HepG2 (cell line): ENCODE data around the gene TRIM28. TPM values are rescaled to one million over a fixed set of nuclear protein-coding genes. Genes with fewer than 3 reads are reported as not detected.

Source experiments
- CEBPG ChIP-seq: IDR thresholded peaks from 2 replicates; pipeline ENCODE4 v1.6.1; 2016
- HMG20B ChIP-seq: conservative IDR thresholded peaks from 2 replicates; pipeline ENCODE4 v1.6.1; 2016; ENCODE audit warnings: missing genetic modification reagents, missing compliant biosample characterization
- MEF2D ChIP-seq: sonication (generic); formaldehyde crosslinking; IDR thresholded peaks from 2 replicates; pipeline ENCODE4 v1.5.1; 2020; ENCODE audit warnings: mild to moderate bottlenecking, missing genetic modification reagents
- NFYC ChIP-seq: IDR thresholded peaks from 2 replicates; pipeline ENCODE4 v1.6.1; 2016; ENCODE audit warnings: missing genetic modification reagents, missing compliant biosample characterization
- SCMH1 ChIP-seq: sonication (generic); formaldehyde crosslinking; IDR thresholded peaks from 2 replicates; pipeline ENCODE4 v1.9.0; 2021; ENCODE audit warnings: missing genetic modification reagents, mild to moderate bottlenecking, borderline replicate concordance
- SNAPC4 ChIP-seq: sonication (generic); formaldehyde crosslinking; IDR thresholded peaks from 2 replicates; pipeline ENCODE4 v1.4.0; 2020; ENCODE audit warnings: mild to moderate bottlenecking, missing genetic modification reagents
- TERF1 ChIP-seq: sonication (generic); formaldehyde crosslinking; IDR thresholded peaks from 2 replicates; pipeline ENCODE4 v1.8.0; 2022; ENCODE audit warnings: mild to moderate bottlenecking, missing genetic modification reagents, moderate library complexity
- ZBTB7B ChIP-seq: sonication (generic); formaldehyde crosslinking; IDR thresholded peaks from 2 replicates; pipeline ENCODE4 v1.4.0; 2020; ENCODE audit warnings: missing genetic modification reagents
- ZFP37 ChIP-seq: sonication (generic); formaldehyde crosslinking; IDR thresholded peaks from 2 replicates; pipeline ENCODE4 v1.4.0; 2020; ENCODE audit warnings: missing genetic modification reagents, borderline replicate concordance
- ZNF101 ChIP-seq: sonication (generic); formaldehyde crosslinking; IDR thresholded peaks from 2 replicates; pipeline ENCODE4 v1.4.0; 2020; ENCODE audit warnings: mild to moderate bottlenecking, low read depth, missing genetic modification reagents, borderline replicate concordance
- ZNF224 ChIP-seq: sonication (generic); formaldehyde crosslinking; IDR thresholded peaks from 2 replicates; pipeline ENCODE4 v1.5.0; 2020; ENCODE audit warnings: mild to moderate bottlenecking, missing genetic modification reagents
- ZNF253 ChIP-seq: sonication (generic); formaldehyde crosslinking; IDR thresholded peaks from 2 replicates; pipeline ENCODE4 v1.8.0; 2022; ENCODE audit warnings: mild to moderate bottlenecking, missing genetic modification reagents, borderline replicate concordance
- ZNF280D ChIP-seq: sonication (generic); formaldehyde crosslinking; IDR thresholded peaks from 2 replicates; pipeline ENCODE4 v1.5.1; 2020; ENCODE audit warnings: mild to moderate bottlenecking, missing genetic modification reagents
- ZNF790 ChIP-seq: sonication (generic); formaldehyde crosslinking; IDR thresholded peaks from 2 replicates; pipeline ENCODE4 v1.8.0; 2022; ENCODE audit warnings: missing genetic modification reagents, mild to moderate bottlenecking, borderline replicate concordance
- ZNF816 ChIP-seq: sonication (generic); formaldehyde crosslinking; IDR thresholded peaks from 2 replicates; pipeline ENCODE4 v1.8.0; 2022; ENCODE audit warnings: missing genetic modification reagents, mild to moderate bottlenecking, borderline replicate concordance
- ZSCAN22 ChIP-seq: sonication (generic); formaldehyde crosslinking; IDR thresholded peaks from 2 replicates; pipeline ENCODE4 v1.4.0; 2020; ENCODE audit warnings: mild to moderate bottlenecking, missing genetic modification reagents
- polyA plus RNA-seq, 8 experiments: library from polyadenylated mRNA; depleted of rRNA in 3 of 8; stranded (reverse) in 7 of 8; unstranded in 1 of 8; fragments of >200 nt; fragmentation: Illumina TruSeq in 4 of 8; extraction: Trizol in 4 of 8; gene quantifications; 2 replicates each; pipeline versions ENCODE4 v1.2.1 to v1.2.3, GENCODE V29; 2011 to 2016; ENCODE audit warnings: low read depth in 4 of 8, missing spikeins in 1 of 8, mixed read lengths in 1 of 8; ENCODE audit not compliant: insufficient read depth in 1 of 8
- total RNA-seq, 5 experiments: library from RNA; depleted of rRNA; stranded (reverse); fragments of >200 nt; fragmentation: Illumina TruSeq; extraction: Trizol; gene quantifications; 2 replicates each; pipeline ENCODE4 v1.2.3, GENCODE V29; 2016; ENCODE audit warnings: low read depth in 1 of 5
- TF ChIP-seq, protein P1 (sequence below): sonication (generic); formaldehyde crosslinking; IDR thresholded peaks from 2 replicates; pipeline ENCODE4 v1.4.0; 2020; ENCODE audit warnings: missing genetic modification reagents

Gene TRIM28
- total and polyA plus RNA-seq, 2 of the 13 experiments (the other 11 are each of a cell fraction or from before 2014, with no cell fraction given): 361 to 439 TPM

DNA sequence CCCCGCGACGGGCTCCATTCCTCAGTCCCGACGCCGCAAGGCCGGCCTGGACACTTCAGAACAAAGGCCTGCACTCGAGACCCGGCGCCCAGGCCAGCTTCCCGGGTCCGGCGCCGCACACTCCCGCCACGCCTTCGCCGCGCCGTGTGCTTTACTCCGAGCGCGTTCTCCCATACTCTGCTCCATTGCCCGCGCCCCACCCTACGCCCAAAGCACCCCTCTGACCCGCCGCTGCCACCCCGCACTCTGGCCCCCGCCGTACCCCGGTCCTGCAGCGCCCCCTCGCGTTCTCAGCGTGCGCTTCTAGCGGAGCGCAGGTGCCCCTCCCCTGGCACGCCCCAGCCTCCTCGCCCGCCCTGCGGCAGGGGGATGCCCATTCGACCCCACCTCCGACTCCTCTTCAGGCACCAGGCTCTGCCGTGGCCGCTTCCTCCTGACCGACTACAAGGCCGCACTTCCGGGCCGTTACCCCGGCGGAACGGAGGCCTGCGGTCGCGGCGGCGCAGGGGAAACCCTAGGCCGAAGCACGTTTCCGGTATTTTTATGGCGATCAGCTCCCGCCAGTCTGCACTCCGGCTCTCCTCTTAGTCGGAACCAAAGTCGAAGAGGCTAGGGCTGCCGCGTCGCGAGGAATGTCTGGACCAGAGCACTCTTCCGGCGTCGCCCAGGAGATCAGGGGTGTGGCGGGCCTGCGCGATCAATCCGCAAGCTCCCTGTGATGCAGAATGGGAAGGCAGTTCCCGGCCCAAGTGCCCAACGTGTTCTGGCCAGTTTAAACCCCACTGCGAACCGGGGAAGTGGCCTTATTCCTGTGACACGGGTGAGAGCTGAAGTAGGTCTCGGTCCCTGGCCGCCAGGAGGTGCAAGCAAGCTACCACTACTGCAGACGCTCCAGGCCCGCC lies 24.3 kb upstream of the TRIM28 start, which contains the start of gene ZBTB45 (continued):
- TF ChIP-seq SCMH1: no peak
- no peak for TF ChIP-seq ZFP37 (CRISPR knock-in tag)
- 0 out of 2 replicates have a peak, but pooled peaks have one; percentile 59 for TF ChIP-seq ZNF790 (CRISPR knock-in tag)
- no peak; the same call in 1 of the 2 replicates for TF ChIP-seq ZNF253 (CRISPR knock-in tag)
- TF ChIP-seq ZNF224: peak; percentile 92
- TF ChIP-seq CEBPG (CRISPR knock-in tag): peak; percentile 65
- TF ChIP-seq TERF1 (CRISPR knock-in tag): peak; percentile 83; the same call in 1 of the 2 replicates
- TF ChIP-seq, protein P1, sequence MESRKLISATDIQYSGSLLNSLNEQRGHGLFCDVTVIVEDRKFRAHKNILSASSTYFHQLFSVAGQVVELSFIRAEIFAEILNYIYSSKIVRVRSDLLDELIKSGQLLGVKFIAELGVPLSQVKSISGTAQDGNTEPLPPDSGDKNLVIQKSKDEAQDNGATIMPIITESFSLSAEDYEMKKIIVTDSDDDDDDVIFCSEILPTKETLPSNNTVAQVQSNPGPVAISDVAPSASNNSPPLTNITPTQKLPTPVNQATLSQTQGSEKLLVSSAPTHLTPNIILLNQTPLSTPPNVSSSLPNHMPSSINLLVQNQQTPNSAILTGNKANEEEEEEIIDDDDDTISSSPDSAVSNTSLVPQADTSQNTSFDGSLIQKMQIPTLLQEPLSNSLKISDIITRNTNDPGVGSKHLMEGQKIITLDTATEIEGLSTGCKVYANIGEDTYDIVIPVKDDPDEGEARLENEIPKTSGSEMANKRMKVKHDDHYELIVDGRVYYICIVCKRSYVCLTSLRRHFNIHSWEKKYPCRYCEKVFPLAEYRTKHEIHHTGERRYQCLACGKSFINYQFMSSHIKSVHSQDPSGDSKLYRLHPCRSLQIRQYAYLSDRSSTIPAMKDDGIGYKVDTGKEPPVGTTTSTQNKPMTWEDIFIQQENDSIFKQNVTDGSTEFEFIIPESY (CRISPR knock-in tag): peak; percentile 75
- TF ChIP-seq SNAPC4 (CRISPR knock-in tag): no peak
- peak; percentile 62; the same call in 1 of the 2 replicates for TF ChIP-seq HMG20B (CRISPR knock-in tag)
- TF ChIP-seq ZBTB7B (CRISPR knock-in tag): peak; percentile 52
- peak; percentile 45; the same call in 1 of the 2 replicates for TF ChIP-seq NFYC (CRISPR knock-in tag)
- peak; percentile 92; the same call in 1 of the 2 replicates for TF ChIP-seq ZNF280D (CRISPR knock-in tag)
- no peak; the same call in 1 of the 2 replicates for TF ChIP-seq ZNF816 (CRISPR knock-in tag)
- no peak for TF ChIP-seq ZNF101
- peak; percentile 84; the same call in 1 of the 2 replicates for TF ChIP-seq ZSCAN22
- TF ChIP-seq MEF2D (CRISPR knock-in tag): peak; percentile 93
